Measurements from ENCODE around the gene NLRP9.
"Not testable (repeated sequence)": the region's sequence is repeated elsewhere in the genome, so short reads cannot be mapped to it uniquely, and the experiment has no call there.

The NLRP9 gene
- 0 to 0.07 (median 0) reads per million in 18 experiments for total RNA-seq

GRCh38 chr19:55738302-55738701 lies at the start of gene NLRP9:
TSS of gene NLRP9 (minus strand) at chr19:55738402. CDS start at chr19:55738374, 28 bp downstream.
- DNase-seq = no peak

GRCh38 chr19:55781112-55781511 lies 42.9 kb upstream of the NLRP9 start:
- no peak for DNase-seq

- no peak for DNase-seq
Measured at GRCh38 chr19:55778331-55778730, 40.1 kb upstream of the NLRP9 start.

- DNase-seq = no peak
Measured at GRCh38 chr19:55777528-55777927, 39.3 kb upstream of the NLRP9 start.

GRCh38 chr19:55769632-55770031 lies 31.4 kb upstream of the NLRP9 start:
- not testable (repeated sequence) for DNase-seq

- DNase-seq = not testable (repeated sequence)
Measured at GRCh38 chr19:55768818-55769217, 30.6 kb upstream of the NLRP9 start, which contains the start of gene RFPL4AL1. TSS of gene RFPL4AL1 (plus strand) at chr19:55769118. CDS start at chr19:55771805, 2,687 bp downstream.

- no peak for DNase-seq
Measured at GRCh38 chr19:55766466-55766865, 28.3 kb upstream of the NLRP9 start.

- DNase-seq = not testable (repeated sequence)
Measured at GRCh38 chr19:55758797-55759196, 20.6 kb upstream of the NLRP9 start, which contains the start of gene RFPL4A. TSS of gene RFPL4A (plus strand) at chr19:55759097. CDS start at chr19:55761801, 2,704 bp downstream.

GRCh38 chr19:55756808-55757207 lies 18.6 kb upstream of the NLRP9 start:
- not testable (repeated sequence) for DNase-seq

GRCh38 chr19:55753401-55753800 lies 15.2 kb upstream of the NLRP9 start:
- no peak for DNase-seq

GRCh38 chr19:55750715-55751114 lies 12.5 kb upstream of the NLRP9 start:
- no peak for DNase-seq

- DNase-seq = not testable (repeated sequence)
Measured at GRCh38 chr19:55730378-55730777, 7.8 kb downstream of the NLRP9 start.

GRCh38 chr19:55723491-55723890 lies 14.7 kb downstream of the NLRP9 start:
- DNase-seq = no peak

- no peak for DNase-seq
Measured at GRCh38 chr19:55720801-55721200, 17.4 kb downstream of the NLRP9 start.

- no peak for DNase-seq
Measured at GRCh38 chr19:55720214-55720746, 17.9 kb downstream of the NLRP9 start.

- not testable (repeated sequence) for DNase-seq
Measured at GRCh38 chr19:55717879-55718711, 20.1 kb downstream of the NLRP9 start.

- no peak for DNase-seq
Measured at GRCh38 chr19:55717251-55717650, 21.0 kb downstream of the NLRP9 start.

GRCh38 chr19:55716531-55716930 lies 21.7 kb downstream of the NLRP9 start:
- no peak for DNase-seq

GRCh38 chr19:55712804-55713631 lies 25.2 kb downstream of the NLRP9 start:
- no peak for DNase-seq

- no peak for DNase-seq
Measured at GRCh38 chr19:55711719-55712118, 26.5 kb downstream of the NLRP9 start.

- DNase-seq = no peak
Measured at GRCh38 chr19:55705972-55706371, 32.2 kb downstream of the NLRP9 start.

GRCh38 chr19:55704494-55705245 lies 33.5 kb downstream of the NLRP9 start:
- no peak for DNase-seq
